Memory B cell (primary cell): Measurements from ENCODE around the gene RAPGEF5.

ENCODE experiments used
- ATAC-seq: fragments of 150-1000 bp; cut with Tn5 transposase; 2 replicates; pipeline ENCODE4 v1.10.0; 2021; ENCODE audit warnings: low read depth, mild to moderate bottlenecking, moderate library complexity
- DNase-seq, 2 donors: peaks; one replicate each; pipeline ENCODE4 v3.0.0; 2022; ENCODE audit warnings: low spot score in 2 of 2
- H3K27ac Mint-ChIP-seq: one replicate; pipeline ENCODE4 v1.8.0; 2022; ENCODE audit warnings: mild to moderate bottlenecking, moderate library complexity, mixed read lengths
- H3K27me3 Mint-ChIP-seq: one replicate; pipeline ENCODE4 v1.8.0; 2022; ENCODE audit warnings: mixed read lengths
- H3K36me3 Mint-ChIP-seq: one replicate; pipeline ENCODE4 v1.8.0; 2022; ENCODE audit warnings: mild to moderate bottlenecking, mixed read lengths
- H3K4me1 Mint-ChIP-seq: one replicate; pipeline ENCODE4 v1.8.0; 2022; ENCODE audit warnings: mixed read lengths
- H3K4me3 Mint-ChIP-seq: one replicate; pipeline ENCODE4 v1.8.0; 2022; ENCODE audit warnings: mild to moderate bottlenecking, moderate library complexity, mixed read lengths
- H3K9me3 Mint-ChIP-seq: one replicate; pipeline ENCODE4 v1.8.0; 2022; ENCODE audit warnings: mixed read lengths

Gene RAPGEF5, protein sequence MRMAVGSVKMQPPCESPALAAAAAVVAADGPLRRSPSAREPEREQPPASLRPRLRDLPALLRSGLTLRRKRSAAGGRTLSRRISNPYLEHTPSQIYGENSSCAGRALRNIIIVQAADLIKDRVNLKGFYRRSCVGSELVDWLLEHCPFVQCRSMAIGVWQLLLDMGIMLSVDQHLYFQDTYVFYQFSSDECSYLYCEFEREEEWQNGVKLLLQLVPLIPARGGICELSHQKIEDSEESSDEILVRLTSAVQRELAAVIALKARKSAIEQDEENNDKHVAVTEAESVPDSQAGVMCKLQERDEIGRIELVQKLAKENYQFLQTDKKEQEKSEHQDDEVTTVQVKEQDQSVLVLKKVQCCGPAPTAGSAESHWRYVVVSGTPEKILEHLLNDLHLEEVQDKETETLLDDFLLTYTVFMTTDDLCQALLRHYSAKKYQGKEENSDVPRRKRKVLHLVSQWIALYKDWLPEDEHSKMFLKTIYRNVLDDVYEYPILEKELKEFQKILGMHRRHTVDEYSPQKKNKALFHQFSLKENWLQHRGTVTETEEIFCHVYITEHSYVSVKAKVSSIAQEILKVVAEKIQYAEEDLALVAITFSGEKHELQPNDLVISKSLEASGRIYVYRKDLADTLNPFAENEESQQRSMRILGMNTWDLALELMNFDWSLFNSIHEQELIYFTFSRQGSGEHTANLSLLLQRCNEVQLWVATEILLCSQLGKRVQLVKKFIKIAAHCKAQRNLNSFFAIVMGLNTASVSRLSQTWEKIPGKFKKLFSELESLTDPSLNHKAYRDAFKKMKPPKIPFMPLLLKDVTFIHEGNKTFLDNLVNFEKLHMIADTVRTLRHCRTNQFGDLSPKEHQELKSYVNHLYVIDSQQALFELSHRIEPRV

DNA sequence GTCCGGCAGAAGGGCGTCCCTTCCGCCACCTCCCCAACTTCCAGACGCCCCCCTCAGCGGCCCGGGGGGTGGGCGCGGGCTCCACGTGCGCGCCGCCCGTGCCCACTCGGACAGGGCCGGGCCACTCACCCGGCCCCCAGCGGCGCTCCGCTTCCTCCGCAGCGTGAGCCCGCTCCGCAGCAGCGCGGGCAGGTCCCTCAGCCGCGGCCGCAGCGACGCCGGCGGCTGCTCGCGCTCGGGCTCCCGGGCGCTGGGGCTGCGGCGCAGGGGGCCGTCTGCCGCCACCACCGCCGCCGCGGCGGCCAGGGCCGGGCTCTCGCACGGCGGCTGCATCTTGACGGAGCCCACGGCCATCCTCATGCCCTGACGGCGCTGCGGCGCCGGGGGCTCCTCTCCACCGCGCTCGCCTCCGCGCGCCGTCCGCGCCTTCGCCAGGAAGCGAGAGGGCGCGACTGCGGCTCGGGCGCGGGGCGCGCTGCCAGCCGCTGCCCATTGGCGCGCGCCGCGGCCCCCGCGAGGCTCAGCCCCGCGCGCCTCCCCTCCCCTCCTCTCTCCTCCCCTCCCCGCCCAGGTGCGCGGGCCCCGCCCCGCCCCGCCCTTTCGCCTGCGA is at the start of gene RAPGEF5:
Gene RAPGEF5, minus strand, starts transcription at position 454 of the 610 bp plus-strand sequence. Its CDS starts 94 bp downstream, at position 360.
- peaks cover 30% of the 10 kb centered on the region for H3K27me3 Mint-ChIP-seq
- ATAC-seq (peak; percentile 42), DNase-seq (peak in 1 of 2 donors; percentile 15)
- peaks cover 8% of the 10 kb centered on the region for H3K9me3 Mint-ChIP-seq
- H3K27ac Mint-ChIP-seq = no peak within 1 kb of the TSS
- H3K36me3 Mint-ChIP-seq = peaks cover 4% of the 10 kb centered on the region
- H3K4me3 Mint-ChIP-seq = peak within 1 kb of the TSS; percentile 87
- H3K4me1 Mint-ChIP-seq = peaks cover 11% of the 10 kb centered on the region

DNA sequence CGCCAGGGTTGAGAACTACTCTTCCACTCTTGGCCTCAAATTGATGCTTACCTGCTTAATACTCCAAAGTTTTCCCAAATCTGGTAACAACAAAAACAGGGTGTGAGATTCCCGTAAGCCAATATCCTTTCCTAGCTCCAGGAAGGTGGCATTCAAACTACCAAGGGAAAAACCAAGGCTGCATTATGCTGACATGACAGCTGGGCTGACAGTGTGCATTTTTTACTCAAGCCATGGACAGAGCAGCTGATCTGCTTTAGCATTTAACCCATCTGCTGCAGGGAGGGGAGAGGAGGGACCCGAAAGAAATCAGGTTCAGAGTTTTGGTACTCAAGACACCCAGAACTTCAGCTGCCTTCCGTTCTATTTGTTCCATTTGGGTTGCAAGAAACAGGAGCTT is 49.8 kb upstream of the RAPGEF5 start:
- Mint-ChIP-seq H3K4me3 (no peak overlapping the region), H3K9me3 (no peaks in the 10 kb centered on the region), H3K36me3 (no peaks in the 10 kb centered on the region), H3K27ac (no peak overlapping the region), H3K27me3 (no peaks in the 10 kb centered on the region), H3K4me1 (peaks cover 3% of the 10 kb centered on the region)
- DNase-seq (no peak), ATAC-seq (no peak)

DNA sequence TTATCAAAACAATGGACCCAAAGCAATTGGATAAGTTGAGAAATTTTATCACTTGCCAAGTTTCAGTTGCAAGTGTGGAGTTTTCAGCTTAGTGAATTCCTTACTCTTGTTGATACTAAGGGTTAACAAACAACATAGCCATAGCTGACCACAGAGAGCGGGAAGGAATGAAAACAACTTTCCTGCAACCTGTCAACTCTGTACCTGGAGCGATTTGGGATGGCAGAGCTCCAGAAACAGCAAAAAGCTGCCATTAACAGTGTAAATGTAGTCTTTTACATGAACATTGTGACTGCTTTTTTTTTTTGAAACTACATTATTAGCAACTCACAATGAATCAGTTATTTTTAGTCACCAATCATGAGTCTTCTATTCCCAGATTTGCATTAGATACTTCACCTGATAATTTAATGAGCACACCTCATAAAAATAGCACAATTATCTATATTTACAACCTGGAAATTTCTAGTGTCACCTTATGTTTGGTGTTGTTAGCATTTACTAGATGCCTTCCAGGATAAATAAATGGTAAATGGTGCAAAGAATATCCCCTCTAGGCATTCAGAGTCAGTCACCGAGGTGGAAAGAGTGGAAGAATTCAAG is 47.6 kb upstream of the RAPGEF5 start:
- no peak overlapping the region for H3K27ac Mint-ChIP-seq
- no peak for ATAC-seq
- H3K4me1 Mint-ChIP-seq = peaks cover 3% of the 10 kb centered on the region

DNA sequence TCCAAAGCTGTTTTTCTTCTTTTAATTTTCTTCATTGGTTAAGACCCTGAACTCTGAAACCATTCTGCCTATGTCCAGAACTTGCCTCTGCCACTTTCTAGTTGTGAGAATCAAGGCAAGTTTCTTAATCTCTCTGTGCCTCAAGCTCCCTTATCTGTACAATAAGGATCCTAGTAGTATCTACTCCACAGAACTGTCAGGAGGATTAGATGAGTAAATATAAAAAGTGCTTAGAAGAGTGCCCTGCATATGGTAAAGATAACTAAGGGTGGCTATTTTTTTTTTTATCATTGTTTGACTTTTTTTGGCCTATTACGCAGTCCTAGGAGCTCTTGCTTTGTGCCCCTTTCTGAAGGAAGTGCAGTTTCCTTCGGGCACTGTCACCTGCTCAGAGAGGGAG is 46.4 kb upstream of the RAPGEF5 start:
- Mint-ChIP-seq H3K9me3 (no peaks in the 10 kb centered on the region), H3K4me3 (no peak overlapping the region), H3K36me3 (no peaks in the 10 kb centered on the region), H3K27ac (no peak overlapping the region), H3K27me3 (no peaks in the 10 kb centered on the region), H3K4me1 (peaks cover 3% of the 10 kb centered on the region)
- DNase-seq (no peak), ATAC-seq (no peak)

More for the DNA sequence above, 47.6 kb upstream of the RAPGEF5 start:
- Mint-ChIP-seq H3K9me3 (no peaks in the 10 kb centered on the region), H3K27me3 (no peaks in the 10 kb centered on the region), H3K4me3 (no peak overlapping the region), H3K36me3 (no peaks in the 10 kb centered on the region)
- DNase-seq = no peak

DNA sequence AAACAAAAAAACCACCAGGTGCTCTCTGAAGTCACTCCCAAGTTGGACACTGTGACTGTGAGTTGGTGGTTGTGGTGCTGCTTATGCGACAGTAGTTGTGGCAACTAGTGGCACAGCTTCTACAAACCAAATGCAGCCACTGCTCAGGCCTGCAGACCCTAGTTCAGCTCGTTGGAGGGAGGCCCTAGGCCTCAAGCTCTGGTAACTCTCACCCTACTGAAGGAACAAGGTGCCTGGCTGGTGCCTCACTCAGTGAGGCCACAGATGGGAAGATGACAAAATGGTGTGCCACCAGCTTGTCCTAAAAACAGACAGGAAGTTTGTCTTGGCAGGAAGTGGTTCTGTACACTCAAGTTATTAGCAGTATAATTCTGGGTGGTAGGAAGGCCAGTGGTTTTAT is 45.3 kb upstream of the RAPGEF5 start:
- no peak overlapping the region for H3K27ac Mint-ChIP-seq
- ATAC-seq (no peak), DNase-seq (no peak)
- H3K4me3 Mint-ChIP-seq = no peak overlapping the region
- H3K27me3 Mint-ChIP-seq = no peaks in the 10 kb centered on the region
- no peaks in the 10 kb centered on the region for H3K36me3 Mint-ChIP-seq
- peaks cover 3% of the 10 kb centered on the region for H3K4me1 Mint-ChIP-seq
- H3K9me3 Mint-ChIP-seq = no peaks in the 10 kb centered on the region

DNA sequence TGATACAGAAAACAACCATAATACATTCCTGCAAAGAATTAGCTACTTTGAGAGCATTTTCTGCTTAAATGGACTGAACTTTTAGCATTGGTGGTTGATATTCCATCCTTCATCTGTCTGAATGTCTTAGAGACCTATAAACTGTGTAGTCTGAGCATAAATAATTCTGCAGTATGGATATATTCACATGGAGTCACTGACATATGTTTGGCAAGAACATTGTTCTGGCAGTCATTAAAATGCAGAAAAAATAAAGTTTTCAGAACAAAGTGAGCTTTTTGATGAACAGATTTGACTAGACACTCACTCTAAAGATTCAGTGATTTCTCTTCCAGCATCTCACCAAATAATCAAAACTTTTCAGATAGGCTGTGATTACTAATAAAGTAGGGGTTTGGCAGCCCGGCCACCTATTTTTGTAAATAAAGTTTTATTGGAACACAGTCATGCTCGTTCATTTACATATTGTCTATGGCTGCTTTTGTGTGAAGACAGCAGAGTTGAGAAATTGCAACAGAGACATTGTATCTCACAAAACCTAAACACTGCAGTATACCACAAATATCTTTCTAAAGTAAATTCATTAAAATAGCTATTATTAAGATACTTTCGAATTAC is 44.1 kb upstream of the RAPGEF5 start:
- Mint-ChIP-seq H3K4me3 (no peak overlapping the region), H3K27ac (no peak overlapping the region), H3K4me1 (peaks cover 3% of the 10 kb centered on the region), H3K9me3 (no peaks in the 10 kb centered on the region), H3K27me3 (peaks cover 1% of the 10 kb centered on the region), H3K36me3 (no peaks in the 10 kb centered on the region)
- ATAC-seq (no peak), DNase-seq (no peak)

DNA sequence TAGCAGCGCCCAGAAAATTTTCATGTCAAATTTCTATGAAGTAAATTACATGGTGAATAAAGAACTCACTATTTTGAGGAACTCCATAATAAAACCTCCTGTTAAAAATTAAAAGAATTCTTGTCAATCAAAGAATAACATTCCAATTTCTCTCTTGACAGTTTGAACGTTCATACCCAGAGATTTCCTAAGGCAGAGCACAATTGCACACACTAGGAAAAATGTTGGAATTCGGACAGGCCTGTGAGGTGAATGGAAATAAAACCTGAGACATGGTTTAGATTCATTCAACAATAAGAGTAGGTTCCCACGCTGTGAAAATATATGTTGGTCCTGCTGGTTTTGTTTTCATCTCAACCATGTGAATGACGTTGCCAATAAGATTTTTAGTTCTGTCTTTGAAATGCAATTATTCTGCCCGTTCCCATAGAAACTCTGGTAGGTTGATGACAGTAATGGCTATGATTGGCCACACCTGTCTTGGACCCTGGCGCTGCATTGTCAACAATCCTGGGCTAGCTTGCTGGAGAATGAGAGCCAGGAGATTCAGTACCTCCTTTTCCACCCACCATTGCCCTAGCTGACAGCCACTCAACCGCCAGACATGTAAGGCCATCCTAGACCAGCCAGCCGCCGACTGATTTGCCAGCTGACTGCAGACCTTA is 43.3 kb upstream of the RAPGEF5 start:
- Mint-ChIP-seq H3K4me3 (no peak overlapping the region), H3K27ac (no peak overlapping the region), H3K4me1 (peaks cover 3% of the 10 kb centered on the region), H3K9me3 (no peaks in the 10 kb centered on the region), H3K27me3 (peaks cover 1% of the 10 kb centered on the region), H3K36me3 (no peaks in the 10 kb centered on the region)
- no peak for DNase-seq
- ATAC-seq = no peak

DNA sequence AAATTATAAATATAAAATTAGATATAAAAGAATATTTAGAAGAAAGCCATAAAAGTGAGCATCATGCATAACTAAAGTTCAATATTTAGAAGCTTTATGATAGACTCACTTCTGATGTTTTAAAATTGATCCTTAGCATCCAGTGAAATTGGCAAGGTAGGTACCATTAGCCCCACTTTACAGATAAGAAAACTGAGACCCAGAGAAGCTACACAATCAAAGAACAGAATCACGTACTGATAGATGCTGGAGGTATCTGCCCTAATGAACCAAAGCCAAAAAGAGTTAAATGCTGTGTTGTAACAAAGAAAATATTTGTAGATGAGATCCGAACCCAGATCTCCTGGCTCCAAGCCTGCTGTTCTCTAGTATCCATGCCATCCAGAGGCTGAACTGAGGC is 42.6 kb upstream of the RAPGEF5 start:
- ATAC-seq = no peak
- no peak overlapping the region for H3K4me3 Mint-ChIP-seq
- DNase-seq = no peak

DNA sequence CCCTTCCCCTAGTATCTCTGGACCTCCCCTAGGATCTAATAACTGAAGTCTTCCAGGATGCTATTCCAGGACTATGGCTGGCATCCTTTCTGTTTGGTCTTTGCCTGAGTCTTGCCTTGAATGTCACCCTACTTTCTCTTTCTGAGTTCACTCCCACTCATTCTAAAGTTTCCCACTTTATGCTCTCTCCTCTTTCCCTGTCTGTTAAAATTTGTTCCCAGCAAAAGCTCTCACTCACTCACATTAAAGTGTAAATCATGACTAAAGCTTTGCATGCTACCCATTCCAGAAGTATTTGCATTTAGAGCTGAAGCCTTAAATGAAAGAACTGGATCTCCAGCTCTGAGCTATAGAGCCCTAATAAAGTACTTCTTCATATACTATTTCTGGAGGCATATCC is 42.1 kb upstream of the RAPGEF5 start:
- Mint-ChIP-seq H3K4me3 (no peak overlapping the region), H3K9me3 (no peaks in the 10 kb centered on the region), H3K36me3 (no peaks in the 10 kb centered on the region), H3K27ac (no peak overlapping the region), H3K27me3 (peaks cover 3% of the 10 kb centered on the region), H3K4me1 (peaks cover 3% of the 10 kb centered on the region)
- ATAC-seq (no peak), DNase-seq (no peak)

More for the DNA sequence above, 42.6 kb upstream of the RAPGEF5 start:
- no peak overlapping the region for H3K27ac Mint-ChIP-seq
- no peaks in the 10 kb centered on the region for H3K36me3 Mint-ChIP-seq
- H3K27me3 Mint-ChIP-seq = peaks cover 1% of the 10 kb centered on the region
- peaks cover 3% of the 10 kb centered on the region for H3K4me1 Mint-ChIP-seq
- no peaks in the 10 kb centered on the region for H3K9me3 Mint-ChIP-seq

DNA sequence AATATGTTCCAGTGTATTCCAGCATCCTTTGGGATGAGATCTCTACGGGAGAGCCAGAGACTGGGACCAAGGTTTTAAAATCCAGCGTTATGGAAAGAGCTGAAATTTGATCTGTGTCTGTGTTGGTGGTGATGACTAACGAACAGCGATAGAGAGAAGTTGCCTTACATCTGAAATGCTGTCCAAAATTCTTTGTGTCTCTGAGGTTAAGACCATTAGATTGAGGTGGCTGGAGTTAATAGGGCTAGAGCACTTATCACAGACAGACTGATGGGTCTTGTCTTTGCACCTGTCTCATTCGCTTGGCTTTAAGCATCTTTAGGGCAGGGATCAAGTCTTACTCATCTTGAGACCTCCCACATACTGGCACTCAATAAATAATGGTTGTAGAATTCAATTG is 41.0 kb upstream of the RAPGEF5 start:
- H3K9me3 Mint-ChIP-seq = no peaks in the 10 kb centered on the region
- H3K27ac Mint-ChIP-seq = no peak overlapping the region
- H3K4me3 Mint-ChIP-seq = no peak overlapping the region
- ATAC-seq = no peak
- peaks cover 3% of the 10 kb centered on the region for H3K4me1 Mint-ChIP-seq
- peaks cover 4% of the 10 kb centered on the region for H3K27me3 Mint-ChIP-seq
- H3K36me3 Mint-ChIP-seq = no peaks in the 10 kb centered on the region
- DNase-seq = no peak

DNA sequence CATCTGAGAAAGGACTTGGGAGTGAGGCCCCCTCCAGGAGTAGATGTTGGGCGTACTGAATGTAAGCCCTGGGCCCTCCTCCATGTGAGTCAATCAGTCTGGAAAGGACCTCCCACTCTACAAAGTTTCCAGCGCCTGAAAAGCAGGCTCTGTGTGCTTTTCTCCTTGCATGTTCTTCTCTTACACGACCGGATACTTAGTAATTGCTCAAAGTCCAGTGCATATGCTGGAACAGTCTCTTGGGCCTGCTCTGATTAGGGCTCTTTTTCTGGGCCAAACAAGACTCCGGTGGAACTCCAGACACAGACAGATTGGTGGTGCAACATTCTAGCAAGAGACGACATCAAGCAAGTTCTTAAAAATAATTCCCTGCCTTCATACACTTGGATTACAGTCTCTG is 38.3 kb upstream of the RAPGEF5 start:
- Mint-ChIP-seq H3K27ac (no peak overlapping the region), H3K9me3 (no peaks in the 10 kb centered on the region), H3K4me3 (no peak overlapping the region), H3K4me1 (no peaks in the 10 kb centered on the region), H3K27me3 (peaks cover 8% of the 10 kb centered on the region), H3K36me3 (no peaks in the 10 kb centered on the region)
- ATAC-seq = no peak
- no peak for DNase-seq

DNA sequence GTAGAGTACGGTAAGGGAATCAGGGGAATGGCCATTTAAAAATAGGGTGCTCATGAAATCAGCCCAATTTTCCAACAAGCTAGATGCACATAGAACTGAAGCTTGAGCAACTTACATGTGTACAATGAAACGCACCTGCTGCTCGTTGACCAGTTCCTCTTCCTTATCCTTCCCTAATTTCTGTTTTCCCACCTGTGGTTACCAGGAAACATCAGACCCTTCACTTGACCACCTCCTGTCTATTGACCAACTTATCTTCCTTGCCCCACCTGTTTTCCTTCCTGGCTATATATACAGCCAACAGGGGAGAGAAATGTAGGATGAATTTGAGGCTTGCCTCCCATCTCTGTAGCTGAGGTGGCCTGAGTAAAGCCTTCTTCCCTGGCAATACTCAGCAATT is 37.8 kb upstream of the RAPGEF5 start:
- Mint-ChIP-seq H3K4me1 (no peaks in the 10 kb centered on the region), H3K9me3 (no peaks in the 10 kb centered on the region), H3K27me3 (peaks cover 8% of the 10 kb centered on the region), H3K27ac (no peak overlapping the region), H3K4me3 (no peak overlapping the region), H3K36me3 (no peaks in the 10 kb centered on the region)
- ATAC-seq (no peak), DNase-seq (no peak)
